A549 (cell line): Measurements from ENCODE around the gene RANBP17. TPM values are rescaled to one million over a fixed set of nuclear protein-coding genes. Genes with fewer than 3 reads are reported as not detected.

ENCODE experiments used
- ATAC-seq, 2 experiments: fragments of 200-7000 bp in 1 of 2; fragments of >200 bp in 1 of 2; cut with Nextera tagmentation in 1 of 2; cut with Tn5 transposase in 1 of 2; 3 replicates each; pipeline versions ENCODE4 v1.8.0 to v1.9.1; 2018 to 2020; ENCODE audit warnings: mild to moderate bottlenecking in 1 of 2, moderate library complexity in 1 of 2
- CTCF ChIA-PET: fragments of 300-600 bp; sonication (Branson Sonifier 250); formaldehyde crosslinking; extraction: SDS; loops from one replicate; lab custom pipeline; 2021; ENCODE audit warnings: antibody characterized with exemption, inconsistent platforms; lab: Yijun Ruan, JAX
- POLR2A ChIA-PET: fragments of 350-600 bp; formaldehyde crosslinking; extraction: SDS; loops from one replicate; lab custom pipeline; 2021; ENCODE audit warnings: antibody characterized with exemption, inconsistent platforms; lab: Yijun Ruan, JAX
- DNase-seq, 2 experiments: peaks; one replicate each; pipeline versions ENCODE4 v3.0.0 to v3.0.0-alpha.2; 2011 to 2016; ENCODE audit warnings: low read depth in 1 of 2, low spot score in 1 of 2
- FAIRE-seq: peaks from 2 replicates; lab custom pipeline; 2011; peaks lifted over from hg19 to GRCh38; lab: Jason Lieb, UNC
- H3K27ac ChIP-seq, 2 experiments: fragments of >200 bp; sonication (Bioruptor Twin); formaldehyde crosslinking; 3 replicates each; pipeline ENCODE4 v1.5.1; 2016 to 2017
- H3K4me1 ChIP-seq: fragments of >200 bp; sonication (Bioruptor Twin); formaldehyde crosslinking; 3 replicates; pipeline ENCODE4 v1.6.1; 2016
- H3K4me2 ChIP-seq: fragments of >200 bp; sonication (Bioruptor Twin); formaldehyde crosslinking; 3 replicates; pipeline ENCODE4 v1.6.1; 2016
- H3K4me3 ChIP-seq: fragments of >200 bp; sonication (Bioruptor Twin); formaldehyde crosslinking; 3 replicates; pipeline ENCODE4 v1.5.1; 2016
- H3K9me3 ChIP-seq: fragments of >200 bp; sonication (Bioruptor Twin); formaldehyde crosslinking; 3 replicates; pipeline ENCODE4 v1.6.1; 2016
- ATOH8 ChIP-seq: fragments of 250-450 bp; sonication (Bioruptor Pico); IDR thresholded peaks from 2 replicates; pipeline ENCODE4 v1.5.0; 2020; ENCODE audit warnings: low read depth, mild to moderate bottlenecking, moderate library complexity
- BHLHE40 ChIP-seq: IDR thresholded peaks from 2 replicates; pipeline ENCODE4 v1.6.1; 2012; ENCODE audit warnings: low read depth, low read length, inconsistent platforms
- CBX2 ChIP-seq: fragments of 200-600 bp; sonication (generic); IDR thresholded peaks from 2 replicates; pipeline ENCODE4 v1.6.1; 2016; ENCODE audit warnings: low read depth, mild to moderate bottlenecking, borderline replicate concordance
- CBX8 ChIP-seq: fragments of 200-600 bp; sonication (generic); IDR thresholded peaks from 2 replicates; pipeline ENCODE4 v1.6.1; 2016
- CTCF ChIP-seq: fragments of >200 bp; sonication (Bioruptor Twin); formaldehyde crosslinking; IDR thresholded peaks from 3 replicates; pipeline ENCODE4 v1.5.1; 2016
- EHF ChIP-seq: fragments of 250-450 bp; sonication (Bioruptor Pico); IDR thresholded peaks from 2 replicates; pipeline ENCODE4 v1.5.0; 2020; ENCODE audit warnings: mild to moderate bottlenecking
- ESRRA ChIP-seq: fragments of 150-350 bp; IDR thresholded peaks from 2 replicates; pipeline ENCODE4 v1.6.1; 2014; ENCODE audit warnings: mild to moderate bottlenecking, low read length, borderline replicate concordance
- FOSB ChIP-seq: fragments of 250-450 bp; sonication (Bioruptor Pico); IDR thresholded peaks from 2 replicates; pipeline ENCODE4 v1.5.0; 2020; ENCODE audit warnings: mild to moderate bottlenecking, moderate library complexity
- FOSL2 ChIP-seq, 2 experiments: fragments of 450-650 bp in 1 of 2; fragments of >200 bp in 1 of 2; sonication (Bioruptor Twin) in 1 of 2; formaldehyde crosslinking; IDR thresholded peaks; 2 replicates each; pipeline versions ENCODE4 v1.5.0 to v1.6.1; 2016 to 2020; ENCODE audit warnings: mild to moderate bottlenecking in 1 of 2, moderate library complexity in 1 of 2
- GATA3 ChIP-seq: IDR thresholded peaks from 2 replicates; pipeline ENCODE4 v1.6.1; 2012; ENCODE audit warnings: borderline replicate concordance
- HDAC2 ChIP-seq: fragments of 200-600 bp; sonication (generic); IDR thresholded peaks from 2 replicates; pipeline ENCODE4 v1.6.1; 2016
- HES2 ChIP-seq: fragments of >200 bp; sonication (Bioruptor Twin); formaldehyde crosslinking; IDR thresholded peaks from 2 replicates; pipeline ENCODE4 v1.6.1; 2016
- HEYL ChIP-seq: fragments of 250-450 bp; sonication (Bioruptor Pico); IDR thresholded peaks from 2 replicates; pipeline ENCODE4 v1.8.0; 2021; ENCODE audit warnings: mild to moderate bottlenecking, moderate library complexity
- KDM1A ChIP-seq: fragments of 200-600 bp; sonication (generic); IDR thresholded peaks from 2 replicates; pipeline ENCODE4 v1.6.1; 2016; ENCODE audit warnings: low read depth, mild to moderate bottlenecking
- KDM5A ChIP-seq: fragments of 200-600 bp; sonication (generic); IDR thresholded peaks from 2 replicates; pipeline ENCODE4 v1.6.1; 2016; ENCODE audit warnings: antibody characterized with exemption, mild to moderate bottlenecking
- MAX ChIP-seq: IDR thresholded peaks from 2 replicates; pipeline ENCODE4 v1.6.1; 2012
- MAZ ChIP-seq: fragments of 150-350 bp; IDR thresholded peaks from 2 replicates; pipeline ENCODE4 v1.6.1; 2014; ENCODE audit warnings: antibody characterized with exemption, low read depth, low read length, borderline replicate concordance
- POLR2AphosphoS2 ChIP-seq: conservative IDR thresholded peaks from 2 replicates; pipeline ENCODE4 v1.6.1; 2012; ENCODE audit warnings: low read length, improper control_type of control experiment, inconsistent platforms
- RAD21 ChIP-seq, 2 experiments: fragments of >200 bp in 1 of 2; sonication (Bioruptor Twin) in 1 of 2; formaldehyde crosslinking in 1 of 2; IDR thresholded peaks in 1 of 2; conservative IDR thresholded peaks in 1 of 2; 2 replicates in 1 of 2; 3 replicates in 1 of 2; pipeline ENCODE4 v1.6.1; 2012 to 2018; ENCODE audit warnings: inconsistent platforms in 1 of 2
- RCOR1 ChIP-seq: fragments of 150-350 bp; IDR thresholded peaks from 2 replicates; pipeline ENCODE4 v1.6.1; 2014; ENCODE audit warnings: antibody characterized with exemption, low read length, low read depth
- SMC3 ChIP-seq: fragments of >200 bp; sonication (Bioruptor Twin); formaldehyde crosslinking; IDR thresholded peaks from 3 replicates; pipeline ENCODE4 v1.6.1; 2018; ENCODE audit warnings: inconsistent platforms
- TP53 ChIP-seq: fragments of 250-450 bp; sonication (Bioruptor Pico); IDR thresholded peaks from 2 replicates; pipeline ENCODE4 v1.5.0; 2021; ENCODE audit warnings: mild to moderate bottlenecking, moderate library complexity
- ZC3H11A ChIP-seq: fragments of 450-650 bp; IDR thresholded peaks from 2 replicates; pipeline ENCODE4 v1.6.1; 2014; ENCODE audit warnings: antibody characterized with exemption, mild to moderate bottlenecking
- ZFP36 ChIP-seq: fragments of 450-650 bp; IDR thresholded peaks from 2 replicates; pipeline ENCODE4 v1.6.1; 2014; ENCODE audit warnings: borderline replicate concordance; ENCODE audit not compliant: partially characterized antibody
- ZNF302 ChIP-seq: fragments of 250-450 bp; sonication (Bioruptor Pico); IDR thresholded peaks from 2 replicates; pipeline ENCODE4 v1.9.0; 2021; ENCODE audit warnings: inconsistent platforms, mild to moderate bottlenecking, moderate library complexity
- whole genome bisulfite sequencing: methylation state at CpG from one replicate; pipeline ENCODE4 v1.1.6; 2017; ENCODE audit errors: missing lambda C conversion rate; 5-methylcytosine and 5-hydroxymethylcytosine counted together
- polyA plus RNA-seq, 4 experiments: library from polyadenylated mRNA; depleted of rRNA in 3 of 4; stranded (reverse); fragments of >200 nt; fragmentation: RNase III in 1 of 4; extraction: RNeasy Plus Mini Kit Qiagen cat#74134 plus additional on column Dnase treatment in 1 of 4; gene quantifications; 2 replicates in 3 of 4; 3 replicates in 1 of 4; pipeline ENCODE4 v1.2.3, GENCODE V29; 2011 to 2017
- TF ChIP-seq, protein P1 (sequence below): fragments of 250-450 bp; sonication (Bioruptor Pico); IDR thresholded peaks from 2 replicates; pipeline ENCODE4 v1.5.0; 2021; ENCODE audit warnings: mild to moderate bottlenecking, moderate library complexity, borderline replicate concordance

RANBP17 gene
- polyA plus RNA-seq, 2 of the 4 experiments (the other 2 are of a cell fraction), result 3.4 to 9.2 TPM

GRCh38 chr5:170875811-170876210 lies 14.0 kb downstream of the RANBP17 start:
- H3K4me3 ChIP-seq, result no peak overlapping the region
- no peaks in the 10 kb centered on the region for H3K4me1 ChIP-seq
- ATAC-seq, result no peak
- H3K27ac ChIP-seq, result no peak overlapping the region
- no peak overlapping the region for H3K4me2 ChIP-seq
- POLR2A ChIA-PET, result no interaction called here
- no peak for TF ChIP-seq SMC3
- TF ChIP-seq MAZ, result no peak
- TF ChIP-seq RAD21 (conservative IDR thresholded peaks at IDR 0.05 in 1 of 2, IDR thresholded peaks at IDR 0.05 in 1 of 2), result no peak
- TF ChIP-seq ZFP36, result no peak
- TF ChIP-seq FOSL2 (IDR thresholded peaks at IDR 0.05), result no peak
- TF ChIP-seq FOSL2 (CRISPR knock-in tag; IDR thresholded peaks at IDR 0.05), result no peak
- TF ChIP-seq CTCF, result no peak
- no peak for TF ChIP-seq CBX8
- no peak for TF ChIP-seq CBX2
- TF ChIP-seq EHF (CRISPR knock-in tag), result no peak
- TF ChIP-seq KDM5A, result no peak
- TF ChIP-seq ZC3H11A, result no peak
- no peak for TF ChIP-seq KDM1A
- TF ChIP-seq HEYL (CRISPR knock-in tag), result no peak
- no peak for TF ChIP-seq POLR2AphosphoS2
- FAIRE-seq, result no peak
- no peak for DNase-seq
- 75% methylated on average over 4 of the region's 4 CpGs for WGBS
- CTCF ChIA-PET, result no interaction called here
- H3K9me3 ChIP-seq, result peaks cover 17% of the 10 kb centered on the region

- 90% methylated on average over 2 of the region's 2 CpGs for WGBS
- Histone ChIP-seq H3K4me3 (no peak overlapping the region), H3K4me2 (no peak overlapping the region), H3K27ac (no peak overlapping the region), H3K4me1 (no peaks in the 10 kb centered on the region), H3K9me3 (no peaks in the 10 kb centered on the region)
- POLR2A ChIA-PET, result no interaction called here
- no peak for FAIRE-seq
- DNase-seq, result no peak
- CTCF ChIA-PET, result interaction anchor here (1.0 kb wide), 1 partner anchor 37 kb away, joined by 3 read pairs; no protein-coding TSS in a partner anchor
- no peak for TF ChIP-seq TP53 (CRISPR knock-in tag)
- no peak for TF ChIP-seq ATOH8
- no peak for TF ChIP-seq POLR2AphosphoS2
- TF ChIP-seq HDAC2, result no peak
- TF ChIP-seq GATA3, result no peak
- ATAC-seq, result no peak
Measured at GRCh38 chr5:170880084-170880483, 18.3 kb downstream of the RANBP17 start.

DNA sequence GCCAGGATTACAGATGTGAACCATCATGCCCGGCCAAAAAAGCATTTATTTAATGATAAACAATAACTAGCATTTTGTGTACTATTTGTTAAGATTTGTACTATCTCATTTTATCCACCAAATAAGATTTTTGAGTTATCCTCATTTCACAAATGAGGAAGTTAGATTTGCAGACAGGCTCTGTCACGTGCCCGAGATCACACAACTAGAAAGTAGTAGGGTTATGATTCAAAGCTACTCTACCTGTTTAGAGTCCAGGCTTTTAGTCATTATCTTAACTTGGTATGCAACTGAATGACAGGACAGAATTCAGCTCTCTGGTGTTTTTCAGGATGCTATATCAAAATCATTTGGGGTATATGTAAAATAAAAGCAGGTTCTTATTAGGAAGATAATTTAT lies 20.5 kb downstream of the RANBP17 start:
- Histone ChIP-seq H3K4me1 (no peaks in the 10 kb centered on the region), H3K4me3 (no peak overlapping the region), H3K27ac (no peak overlapping the region), H3K4me2 (no peak overlapping the region), H3K9me3 (no peaks in the 10 kb centered on the region)
- ChIA-PET CTCF (interaction anchor here (1.3 kb wide), 1 partner anchor 134 kb away, joined by 3 read pairs; no protein-coding TSS in a partner anchor), POLR2A (no interaction called here)
- FAIRE-seq (no peak), DNase-seq (no peak), ATAC-seq (no peak)
- WGBS, result 84% methylated on average over 3 of the region's 3 CpGs
- no peak for TF ChIP-seq FOSB

GRCh38 chr5:170885256-170885655 lies 23.4 kb downstream of the RANBP17 start:
- no peaks in the 10 kb centered on the region for H3K4me1 ChIP-seq
- ChIA-PET POLR2A (no interaction called here), CTCF (interaction anchor here (1.7 kb wide), 1 partner anchor 10 kb away, joined by 5 read pairs; no protein-coding TSS in a partner anchor)
- ATAC-seq (no peak), FAIRE-seq (no peak), DNase-seq (no peak)
- no peaks in the 10 kb centered on the region for H3K9me3 ChIP-seq
- no peak overlapping the region for H3K27ac ChIP-seq
- no peak overlapping the region for H3K4me2 ChIP-seq
- no peak overlapping the region for H3K4me3 ChIP-seq
- TF ChIP-seq RCOR1 (no peak), BHLHE40 (no peak), ZNF302 (CRISPR knock-in tag) (no peak), HES2 (no peak), ESRRA (no peak), MAX (no peak), CBX2 (no peak)
- TF ChIP-seq, protein P1, sequence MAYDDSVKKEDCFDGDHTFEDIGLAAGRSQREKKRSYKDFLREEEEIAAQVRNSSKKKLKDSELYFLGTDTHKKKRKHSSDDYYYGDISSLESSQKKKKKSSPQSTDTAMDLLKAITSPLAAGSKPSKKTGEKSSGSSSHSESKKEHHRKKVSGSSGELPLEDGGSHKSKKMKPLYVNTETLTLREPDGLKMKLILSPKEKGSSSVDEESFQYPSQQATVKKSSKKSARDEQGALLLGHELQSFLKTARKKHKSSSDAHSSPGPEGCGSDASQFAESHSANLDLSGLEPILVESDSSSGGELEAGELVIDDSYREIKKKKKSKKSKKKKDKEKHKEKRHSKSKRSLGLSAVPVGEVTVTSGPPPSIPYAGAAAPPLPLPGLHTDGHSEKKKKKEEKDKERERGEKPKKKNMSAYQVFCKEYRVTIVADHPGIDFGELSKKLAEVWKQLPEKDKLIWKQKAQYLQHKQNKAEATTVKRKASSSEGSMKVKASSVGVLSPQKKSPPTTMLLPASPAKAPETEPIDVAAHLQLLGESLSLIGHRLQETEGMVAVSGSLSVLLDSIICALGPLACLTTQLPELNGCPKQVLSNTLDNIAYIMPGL (CRISPR knock-in tag), result no peak
